ENCODE results near the gene SHANK1.

The SHANK1 gene

DNA sequence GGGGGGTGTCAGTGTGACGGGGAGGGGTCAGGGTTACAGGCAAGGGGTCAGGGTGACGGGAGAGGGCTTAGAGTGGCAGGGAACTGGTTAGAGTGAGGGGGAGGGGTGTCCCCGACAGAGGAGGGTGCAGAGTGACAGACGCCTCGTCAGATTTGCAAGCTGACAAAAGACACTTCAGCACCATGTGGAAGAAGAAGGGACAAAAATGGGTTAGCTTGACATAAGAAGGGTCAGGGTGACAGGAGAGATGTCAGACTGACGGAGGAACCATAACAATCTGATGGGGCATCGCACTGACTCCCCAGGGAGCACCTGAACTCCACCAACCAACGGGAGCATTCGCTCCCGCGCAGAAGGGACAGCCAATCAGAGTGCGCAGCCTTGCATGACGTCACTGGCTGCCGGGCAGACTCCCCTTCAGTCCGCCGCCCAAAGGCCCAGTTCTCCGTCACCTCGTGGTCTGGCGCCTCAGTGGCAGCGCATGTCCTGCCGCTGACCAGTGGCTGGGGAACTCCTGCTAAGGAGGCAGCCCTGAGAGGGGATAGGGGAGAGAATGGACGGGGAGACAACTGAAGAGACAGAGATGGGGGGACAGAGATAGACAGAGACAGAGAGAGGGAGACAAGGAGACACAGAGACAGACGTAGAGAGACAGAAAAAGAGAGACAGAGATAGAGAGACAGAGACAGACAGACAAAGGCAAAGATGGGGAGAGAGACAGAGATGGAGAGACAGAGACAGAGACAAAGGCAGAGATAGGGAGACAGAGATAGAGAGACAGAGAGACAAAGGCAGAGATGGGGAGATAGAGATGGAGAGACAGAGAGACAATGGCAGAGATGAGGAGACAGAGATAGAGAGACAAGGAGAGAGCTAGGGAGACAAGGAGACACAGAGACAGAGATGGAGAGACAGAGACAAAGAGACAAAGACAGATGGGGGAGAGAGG lies 40.2 kb downstream of the SHANK1 start:
- in situ Hi-C loops (cut with MboI; ENCODE audit: low sequenced_read_pairs, unreplicated experiment) = no loop called here
- TF ChIP-seq, protein P1, sequence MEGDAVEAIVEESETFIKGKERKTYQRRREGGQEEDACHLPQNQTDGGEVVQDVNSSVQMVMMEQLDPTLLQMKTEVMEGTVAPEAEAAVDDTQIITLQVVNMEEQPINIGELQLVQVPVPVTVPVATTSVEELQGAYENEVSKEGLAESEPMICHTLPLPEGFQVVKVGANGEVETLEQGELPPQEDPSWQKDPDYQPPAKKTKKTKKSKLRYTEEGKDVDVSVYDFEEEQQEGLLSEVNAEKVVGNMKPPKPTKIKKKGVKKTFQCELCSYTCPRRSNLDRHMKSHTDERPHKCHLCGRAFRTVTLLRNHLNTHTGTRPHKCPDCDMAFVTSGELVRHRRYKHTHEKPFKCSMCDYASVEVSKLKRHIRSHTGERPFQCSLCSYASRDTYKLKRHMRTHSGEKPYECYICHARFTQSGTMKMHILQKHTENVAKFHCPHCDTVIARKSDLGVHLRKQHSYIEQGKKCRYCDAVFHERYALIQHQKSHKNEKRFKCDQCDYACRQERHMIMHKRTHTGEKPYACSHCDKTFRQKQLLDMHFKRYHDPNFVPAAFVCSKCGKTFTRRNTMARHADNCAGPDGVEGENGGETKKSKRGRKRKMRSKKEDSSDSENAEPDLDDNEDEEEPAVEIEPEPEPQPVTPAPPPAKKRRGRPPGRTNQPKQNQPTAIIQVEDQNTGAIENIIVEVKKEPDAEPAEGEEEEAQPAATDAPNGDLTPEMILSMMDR (IDR thresholded peaks at IDR 0.05; ENCODE audit: borderline replicate concordance, control extremely low read depth, extremely low read depth, insufficient read depth, missing control alignments) = no peak
- peak; percentile 98 for DNase-seq (ENCODE audit: low spot score)

DNA sequence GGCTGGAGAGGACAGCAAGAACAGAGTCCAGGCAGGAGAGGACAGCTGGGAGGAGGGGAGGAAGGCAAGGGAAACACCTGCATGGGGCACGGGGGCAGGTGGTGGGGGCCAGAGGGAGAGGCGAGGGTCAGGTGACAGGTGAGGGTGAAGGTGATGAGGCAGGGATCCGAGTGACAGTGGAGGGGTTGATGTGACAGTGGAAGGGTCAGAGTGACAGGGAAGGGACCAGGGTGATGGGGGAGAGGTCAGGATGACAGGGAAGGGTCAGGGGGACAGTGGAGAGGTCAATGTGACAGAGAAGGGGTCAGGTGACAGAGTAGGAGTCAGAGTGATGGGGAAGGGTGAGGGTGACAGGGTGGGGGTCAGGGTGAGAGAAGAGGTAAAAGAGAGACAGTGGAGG lies 41.3 kb downstream of the SHANK1 start:
- in situ Hi-C loops (cut with MboI; ENCODE audit: low sequenced_read_pairs, unreplicated experiment) = no loop called here
- DNase-seq (ENCODE audit: low spot score) = no peak
- TF ChIP-seq, protein P1 (IDR thresholded peaks at IDR 0.05; ENCODE audit: borderline replicate concordance, control extremely low read depth, extremely low read depth, insufficient read depth, missing control alignments) = no peak

DNA sequence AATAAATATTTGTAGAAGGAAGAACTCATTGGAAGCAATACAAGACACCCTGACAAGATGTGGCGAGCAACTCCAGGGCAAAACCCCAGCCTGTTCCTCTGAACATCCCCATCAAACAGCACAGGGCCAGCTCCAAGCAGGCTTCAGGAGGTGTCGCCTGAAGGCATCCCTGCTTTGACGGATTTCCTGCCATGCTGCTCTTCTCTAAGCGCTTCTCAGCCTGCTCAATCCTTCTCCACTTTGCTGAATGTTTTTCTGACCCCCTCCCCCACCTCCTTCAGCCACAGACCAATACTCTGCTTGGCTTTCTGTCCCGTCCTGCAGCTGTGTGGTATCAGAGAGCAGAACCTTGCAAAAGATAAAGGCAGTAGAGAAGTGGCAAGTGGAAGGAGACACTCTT lies 42.0 kb downstream of the SHANK1 start:
- in situ Hi-C loops (cut with MboI; ENCODE audit: low sequenced_read_pairs, unreplicated experiment) = no loop called here
- TF ChIP-seq, protein P1 (IDR thresholded peaks at IDR 0.05; ENCODE audit: borderline replicate concordance, control extremely low read depth, extremely low read depth, insufficient read depth, missing control alignments) = no peak
- DNase-seq (ENCODE audit: low spot score) = no peak

DNA sequence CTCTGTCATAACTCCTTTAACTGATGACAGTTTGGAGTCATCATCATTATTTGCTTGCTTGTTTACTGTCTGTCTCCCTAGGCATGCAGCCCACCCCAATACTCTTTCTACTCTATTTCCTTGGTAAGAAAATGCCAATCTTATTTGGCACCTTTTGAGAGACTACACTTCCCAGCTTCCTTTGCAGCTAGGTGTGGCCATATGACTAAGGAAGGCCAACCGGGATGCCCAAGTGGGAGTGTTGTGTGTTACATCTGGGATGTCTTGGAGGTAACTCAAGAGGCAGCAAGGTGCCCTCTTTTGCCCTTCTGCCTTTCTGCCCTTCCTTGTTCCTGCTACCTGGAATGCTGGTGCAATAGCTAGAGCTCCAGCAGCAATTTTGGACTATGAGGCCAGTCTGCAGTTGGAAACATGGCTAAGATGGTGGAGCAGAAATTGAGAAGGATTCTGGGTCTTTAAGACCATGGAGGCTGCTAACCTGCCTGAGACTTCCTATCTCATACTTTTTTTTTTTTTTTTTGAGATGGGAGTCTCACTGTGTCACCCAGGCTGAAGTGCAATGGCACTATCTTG lies 42.9 kb downstream of the SHANK1 start:
- in situ Hi-C loops (cut with MboI; ENCODE audit: low sequenced_read_pairs, unreplicated experiment) = no loop called here
- no peak for DNase-seq (ENCODE audit: low spot score)
- TF ChIP-seq, protein P1 (IDR thresholded peaks at IDR 0.05; ENCODE audit: borderline replicate concordance, control extremely low read depth, extremely low read depth, insufficient read depth, missing control alignments) = no peak

DNA sequence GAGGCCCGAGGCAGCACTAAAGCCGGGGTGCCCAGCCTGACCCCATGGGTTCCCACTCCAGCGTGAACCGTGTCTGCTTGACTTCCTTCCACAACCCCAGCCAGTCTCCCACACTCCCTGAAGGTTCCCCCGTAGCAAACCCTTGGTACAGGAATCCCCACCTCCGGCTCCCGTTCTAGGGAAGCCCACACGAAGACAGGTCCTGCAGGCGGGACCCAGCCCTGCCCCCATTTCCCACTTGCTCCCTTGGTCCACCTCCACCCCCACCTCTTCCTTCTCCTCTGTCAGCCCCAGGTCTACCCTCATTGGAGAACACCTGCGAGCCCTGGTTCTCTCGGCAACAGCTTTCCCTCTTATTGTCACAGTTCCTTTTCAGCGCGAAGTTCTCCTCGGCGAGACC lies 46.5 kb downstream of the SHANK1 start:
- in situ Hi-C loops (cut with MboI; ENCODE audit: low sequenced_read_pairs, unreplicated experiment) = no loop called here
- DNase-seq (ENCODE audit: low spot score) = no peak

DNA sequence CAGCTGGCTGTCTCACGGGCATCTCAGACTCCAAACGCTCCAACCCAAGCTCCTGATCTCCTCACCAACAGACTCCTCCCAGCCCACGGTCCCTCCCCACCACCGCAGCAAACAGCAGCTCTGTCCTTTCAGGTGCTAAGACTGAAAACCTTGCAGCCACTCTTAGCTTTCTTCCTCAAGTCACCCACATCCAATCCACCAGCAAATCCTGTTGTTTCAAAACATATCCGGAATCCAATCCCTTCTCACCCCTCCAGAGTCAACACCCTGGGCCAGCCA lies 49.6 kb downstream of the SHANK1 start:
- DNase-seq (ENCODE audit: low spot score) = no peak
- TF ChIP-seq, protein P1 (IDR thresholded peaks at IDR 0.05; ENCODE audit: borderline replicate concordance, control extremely low read depth, extremely low read depth, insufficient read depth, missing control alignments) = no peak
- in situ Hi-C loops (cut with MboI; ENCODE audit: low sequenced_read_pairs, unreplicated experiment) = no loop called here

More for the DNA sequence above, 46.5 kb downstream of the SHANK1 start:
- TF ChIP-seq, protein P1 (IDR thresholded peaks at IDR 0.05; ENCODE audit: borderline replicate concordance, control extremely low read depth, extremely low read depth, insufficient read depth, missing control alignments) = no peak

Measured in GM13976 (cell line).